Hematopoietic multipotent progenitor cell (in vitro differentiated cells): ENCODE results near the gene RABGGTA. TPM values are rescaled to one million over a fixed set of nuclear protein-coding genes. Genes with fewer than 3 reads are reported as not detected.

Experiments
- DNase-seq, 3 donors: peaks; one replicate each; pipeline ENCODE4 v3.0.0-alpha.2; 2011 to 2015; ENCODE audit warnings: low read depth in 2 of 3, low spot score in 2 of 3
- total RNA-seq: library from RNA; depleted of rRNA; stranded (reverse); fragments of >200 nt; gene quantifications from one replicate; pipeline ENCODE4 v1.2.3, GENCODE V29; 2012

The RABGGTA gene
- total RNA-seq, 1 donor: 36.9 TPM

GRCh38 chr14:24261969-24262327 lies 9.4 kb downstream of the RABGGTA start:
- no peak for DNase-seq

GRCh38 chr14:24261256-24261968 lies 10.0 kb downstream of the RABGGTA start:
- no peak for DNase-seq

- no peak for DNase-seq
These were observed 10.6 kb downstream of the RABGGTA start for GRCh38 chr14:24260780-24261157.

- DNase-seq: no peak
These were observed 11.2 kb downstream of the RABGGTA start for GRCh38 chr14:24260026-24260779.

GRCh38 chr14:24259282-24260025 lies 11.9 kb downstream of the RABGGTA start:
- no peak for DNase-seq

- no peak for DNase-seq
These were observed 12.7 kb downstream of the RABGGTA start for GRCh38 chr14:24258548-24259265.

GRCh38 chr14:24258119-24258518 lies 13.3 kb downstream of the RABGGTA start:
- no peak for DNase-seq

GRCh38 chr14:24256960-24257359 lies 14.4 kb downstream of the RABGGTA start:
- DNase-seq: no peak

GRCh38 chr14:24255931-24256711 lies 15.3 kb downstream of the RABGGTA start:
- DNase-seq: no peak

- DNase-seq: no peak
These were observed 16.0 kb downstream of the RABGGTA start for GRCh38 chr14:24255438-24255837.

- no peak for DNase-seq
These were observed 16.6 kb downstream of the RABGGTA start for GRCh38 chr14:24254630-24255392.

- no peak for DNase-seq
These were observed 17.5 kb downstream of the RABGGTA start for GRCh38 chr14:24253936-24254335.

- no peak for DNase-seq
These were observed 18.9 kb downstream of the RABGGTA start for GRCh38 chr14:24252289-24253124.

- no peak for DNase-seq
These were observed 19.5 kb downstream of the RABGGTA start for GRCh38 chr14:24251880-24252288.

- DNase-seq: no peak
These were observed 21.0 kb downstream of the RABGGTA start for GRCh38 chr14:24250354-24250753.

- no peak for DNase-seq
These were observed 22.0 kb downstream of the RABGGTA start for GRCh38 chr14:24249230-24250021.

GRCh38 chr14:24247422-24247821 lies 24.0 kb downstream of the RABGGTA start:
- DNase-seq: no peak

GRCh38 chr14:24246765-24247212 lies 24.6 kb downstream of the RABGGTA start:
- DNase-seq: peak in 2 of 3 donors; percentile 16 to 36
